A673 (cell line): Measurements from ENCODE around the gene ZNF100.

Experiments
- CTCF ChIP-seq: fragments of 300-800, 200-600 bp; sonication (generic); conservative IDR thresholded peaks from 2 replicates; pipeline ENCODE4 v1.5.1; 2017; ENCODE audit warnings: low read depth, mild to moderate bottlenecking, antibody characterized with exemption, low read length, moderate library complexity, mixed read lengths
- EZH2 ChIP-seq: fragments of 200-600 bp; sonication (generic); IDR thresholded peaks from 2 replicates; pipeline ENCODE4 v1.6.1; 2017; ENCODE audit warnings: borderline replicate concordance, low read depth, mild to moderate bottlenecking, mixed read lengths, antibody characterized with exemption, low read length; ENCODE audit not compliant: poor library complexity, severe bottlenecking

DNA sequence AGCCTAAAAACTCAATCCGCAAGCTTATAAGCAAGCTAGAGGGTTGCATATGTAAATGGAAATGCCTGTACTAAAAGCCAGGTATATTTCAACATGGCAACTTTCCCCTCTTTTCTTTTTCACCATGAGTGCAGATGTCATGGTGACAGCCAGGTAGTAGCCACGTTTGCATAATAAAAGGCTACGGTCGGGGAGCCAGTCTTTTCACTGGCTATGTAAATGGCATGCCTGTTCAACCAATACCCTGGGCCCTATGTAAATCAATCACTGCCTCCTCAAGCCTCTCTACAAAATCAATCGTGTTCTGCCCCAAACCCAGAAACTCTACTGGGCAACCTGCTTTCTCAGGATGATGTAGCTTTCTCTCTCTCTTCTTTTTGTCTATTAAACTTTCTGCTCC, 87.4 kb downstream of the ZNF100 start:
- no peak for TF ChIP-seq CTCF
- TF ChIP-seq EZH2 = no peak
